ENCODE results near the gene PAAF1. TPM values are rescaled to one million over a fixed set of nuclear protein-coding genes. Genes with fewer than 3 reads are reported as not detected.
"Not testable (repeated sequence)": the region's sequence is repeated elsewhere in the genome, so short reads cannot be mapped to it uniquely, and the experiment has no call there.

Gene PAAF1
- total and polyA plus RNA-seq, 10 of the 15 experiments (the other 5 are each of a cell fraction or from before 2014, with no cell fraction given) = 13.7 to 70.6 (median 29.1) TPM

- no peak for TF ChIP-seq EP300 (IDR thresholded peaks at IDR 0.05; ENCODE audit: borderline replicate concordance in 1 of 2, control insufficient read depth in 1 of 2, low read depth in 2 of 2, low read length in 2 of 2)
- no peak for TF ChIP-seq ZNF207 (IDR thresholded peaks at IDR 0.05; ENCODE audit: borderline replicate concordance)
- 0 out of 2 replicates have a peak, but pooled peaks have one; percentile 13 for TF ChIP-seq WRNIP1 (IDR thresholded peaks at IDR 0.05; ENCODE audit: borderline replicate concordance, low read depth, low read length)
- TF ChIP-seq RUNX3 (IDR thresholded peaks at IDR 0.05; ENCODE audit: low read length) = no peak
- TF ChIP-seq BRCA1 (IDR thresholded peaks at IDR 0.05; ENCODE audit: low read depth, low read length) = no peak
These were observed 959 bp upstream of the PAAF1 start (continued) for GRCh38 chr11:73875840-73876239.

- ATAC-seq (no peak), DNase-seq (ENCODE audit: low read depth, low spot score) (no peak), FAIRE-seq (no peak)
- SMC1A ChIA-PET (ENCODE audit: uncharacterized antibody, unreplicated experiment) = interaction anchor here (1.0 to 1.2 kb wide), 2 partner anchors 9 to 85 kb away, joined by 3 read pairs; no protein-coding TSS in a partner anchor
- Histone ChIP-seq H3K79me2 (ENCODE audit: control insufficient read depth, insufficient read depth, low read length) (peaks cover 41% of the 10 kb centered on the region), H3K9me3 (replicated peaks; ENCODE audit: control insufficient read depth, insufficient read depth, low read length) (no peaks in the 10 kb centered on the region), H3K4me3 (no peak overlapping the region), H3K27ac (ENCODE audit: control insufficient read depth, insufficient read depth) (no peak overlapping the region), H4K20me1 (ENCODE audit: control insufficient read depth, insufficient read depth) (no peaks in the 10 kb centered on the region), H3K36me3 (ENCODE audit: control insufficient read depth in 2 of 2, insufficient read depth in 2 of 2, low read length in 1 of 2) (no peaks in the 10 kb centered on the region; a peak in 2 of 4 replicates), H2AFZ (ENCODE audit: control insufficient read depth, low read depth, low read length) (no peak overlapping the region), H3K4me1 (ENCODE audit: control insufficient read depth, insufficient read depth, low read length) (no peaks in the 10 kb centered on the region), H3K27me3 (replicated peaks in 1 of 2; ENCODE audit: control insufficient read depth in 2 of 2, insufficient read depth in 2 of 2, low read length in 1 of 2) (no peaks in the 10 kb centered on the region), H3K9ac (ENCODE audit: control insufficient read depth, insufficient read depth, low read length) (no peak overlapping the region), H3K4me2 (ENCODE audit: control insufficient read depth, insufficient read depth) (no peak overlapping the region)
- in situ Hi-C loops (cut with MboI) = no loop called here
- RAD21 ChIA-PET (ENCODE audit: unreplicated experiment) = no interaction called here
- no peak for TF ChIP-seq HSF1 (IDR thresholded peaks at IDR 0.05; ENCODE audit: low read depth, low read length)
- TF ChIP-seq CBX5 (IDR thresholded peaks at IDR 0.05; ENCODE audit: low read depth) = no peak
- POLR2A ChIA-PET = interaction anchor here (0.5 kb wide), 1 partner anchor 51 kb away, joined by 3 read pairs; no protein-coding TSS in a partner anchor
- CTCF ChIA-PET = interaction anchor here (0.9 to 1.7 kb wide), 2 partner anchors 10 to 166 kb away, joined by 3 to 5 read pairs; no protein-coding TSS in a partner anchor
- no TSS peak for BruUV-seq (replicated peaks)
- intact Hi-C loops (cut with micrococcal nuclease; ENCODE audit: unreplicated experiment) = no loop called here
- 33% methylated on average over 1 of the region's 1 CpG for WGBS (ENCODE audit: insufficient coverage, insufficient replicate concordance, low lambda C conversion rate, missing lambda C conversion rate)
These were observed 2.0 kb downstream of the PAAF1 start for GRCh38 chr11:73878771-73879170.

GRCh38 chr11:73880449-73880848, 3.6 kb downstream of the PAAF1 start:
- POLR2A ChIA-PET = interaction anchor here (0.6 to 1.6 kb wide), 2 partner anchors 14 to 67 kb away, joined by 4 to 9 read pairs; no protein-coding TSS in a partner anchor

More at GRCh38 chr11:73880449-73880848, 3.6 kb downstream of the PAAF1 start:
- intact Hi-C loops (cut with micrococcal nuclease; ENCODE audit: unreplicated experiment); H3K9ac ChIP-seq (ENCODE audit: control insufficient read depth, insufficient read depth, low read length); H3K27ac ChIP-seq (ENCODE audit: control insufficient read depth, insufficient read depth); H3K36me3 ChIP-seq (ENCODE audit: control insufficient read depth in 2 of 2, insufficient read depth in 2 of 2, low read length in 1 of 2); H3K27me3 ChIP-seq (replicated peaks in 1 of 2; ENCODE audit: control insufficient read depth in 2 of 2, insufficient read depth in 2 of 2, low read length in 1 of 2); ATAC-seq; in situ Hi-C loops (cut with MboI); H2AFZ ChIP-seq (ENCODE audit: control insufficient read depth, low read depth, low read length); H3K4me2 ChIP-seq (ENCODE audit: control insufficient read depth, insufficient read depth); BruUV-seq (replicated peaks); H3K9me3 ChIP-seq (replicated peaks; ENCODE audit: control insufficient read depth, insufficient read depth, low read length); H4K20me1 ChIP-seq (ENCODE audit: control insufficient read depth, insufficient read depth); DNase-seq (ENCODE audit: low read depth, low spot score); H3K4me1 ChIP-seq (ENCODE audit: control insufficient read depth, insufficient read depth, low read length); FAIRE-seq; H3K4me3 ChIP-seq: not testable (repeated sequence)
- H3K79me2 ChIP-seq (ENCODE audit: control insufficient read depth, insufficient read depth, low read length) = peaks cover 26% of the 10 kb centered on the region
- SMC1A ChIA-PET (ENCODE audit: uncharacterized antibody, unreplicated experiment) = interaction anchor here (0.6 kb wide), 1 partner anchor 19 kb away, joined by 3 read pairs; no protein-coding TSS in a partner anchor
- RAD21 ChIA-PET (ENCODE audit: unreplicated experiment) = interaction anchor here (0.7 kb wide), 1 partner anchor 553 kb away, joined by 3 read pairs; no protein-coding TSS in a partner anchor
- WGBS (ENCODE audit: insufficient coverage, insufficient replicate concordance, low lambda C conversion rate, missing lambda C conversion rate) = 95% methylated on average over 7 of the region's 10 CpGs
- CTCF ChIA-PET = interaction anchor here (1.7 kb wide), 1 partner anchor 8 kb away, joined by 4 read pairs; no protein-coding TSS in a partner anchor
